ENCODE data around the gene CSGALNACT2.

The CSGALNACT2 gene

DNA sequence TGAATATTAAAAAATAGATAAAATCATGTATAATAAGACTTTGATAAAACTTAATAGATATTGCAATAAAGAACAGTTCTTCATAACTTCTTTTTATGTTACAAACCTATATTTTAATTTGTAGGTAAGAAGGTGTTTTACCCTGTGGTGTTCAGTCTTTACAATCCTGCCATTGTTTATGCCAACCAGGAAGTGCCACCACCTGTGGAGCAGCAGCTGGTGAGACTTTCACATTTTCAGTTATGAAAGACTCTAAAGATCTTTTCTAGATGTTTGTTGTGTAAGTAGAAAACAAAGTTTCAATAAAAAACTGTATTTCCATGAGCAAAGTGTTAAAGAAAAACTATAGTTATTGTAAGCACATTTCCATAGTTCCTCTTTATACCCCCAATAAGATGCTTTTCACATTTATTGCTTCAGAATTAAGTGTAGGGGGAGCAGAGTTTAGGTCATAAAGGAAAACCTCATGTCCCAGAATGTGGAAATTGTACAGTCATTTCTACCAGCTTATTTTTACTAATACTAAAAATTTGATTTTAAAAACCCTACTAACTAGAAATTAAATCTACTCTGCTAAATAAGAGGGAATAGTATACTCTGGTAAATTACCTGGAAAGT lies 28.7 kb downstream of the CSGALNACT2 start:
- Histone ChIP-seq H3K27me3 (no peaks in the 10 kb centered on the region), H3K27ac (no peak overlapping the region), H3K4me1 (no peaks in the 10 kb centered on the region), H3K36me3 (peaks cover 20 to 53% (median 23%) of the 10 kb centered on the region in 3 donors), H3K9me3 (no peaks in the 10 kb centered on the region), H3K4me3 (no peak overlapping the region)
- TF ChIP-seq CTCF (IDR thresholded peaks at IDR 0.05): no peak
- intact Hi-C loops (cut with DNase I; ENCODE audit: low total_unique reads): no loop called here
- DNase-seq: no peak

DNA sequence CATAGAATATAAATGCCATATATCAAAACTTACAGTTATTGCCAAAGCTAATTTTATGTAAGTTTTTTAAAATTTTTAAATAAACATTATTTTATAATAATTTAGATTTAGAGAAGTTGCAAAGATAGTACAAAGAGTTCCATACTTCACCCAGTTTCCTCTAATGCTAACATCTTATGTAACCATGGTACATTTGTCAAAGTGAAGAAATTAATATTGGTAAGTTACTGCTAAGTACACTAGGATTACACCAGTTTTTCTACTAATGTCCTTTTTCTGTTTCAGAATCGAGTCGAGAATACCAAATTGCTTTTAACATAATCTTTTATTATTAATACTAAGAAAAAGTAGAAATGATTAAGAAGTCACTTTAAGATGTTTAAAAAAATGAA lies 29.2 kb downstream of the CSGALNACT2 start:
- H3K27ac ChIP-seq: no peak overlapping the region
- TF ChIP-seq CTCF (IDR thresholded peaks at IDR 0.05): no peak
- intact Hi-C loops (cut with DNase I; ENCODE audit: low total_unique reads): no loop called here

DNA sequence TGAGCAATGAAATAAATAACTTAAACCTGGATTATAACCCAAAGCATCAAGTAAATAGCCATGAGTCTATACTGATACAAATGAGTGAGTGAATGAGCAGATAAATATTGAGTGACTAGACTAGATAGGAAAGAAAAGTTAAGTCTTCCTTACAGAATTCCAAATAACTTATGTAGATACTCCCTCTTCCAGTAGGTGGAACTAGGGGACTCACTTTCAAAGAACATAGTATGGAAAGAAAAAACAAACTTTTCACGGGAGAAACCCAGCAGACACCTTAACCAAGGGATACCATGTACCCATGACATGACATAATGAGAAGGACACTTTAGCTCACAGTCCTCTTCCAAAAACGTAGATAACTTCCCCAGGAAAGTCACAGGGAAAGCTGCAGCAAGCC lies 32.2 kb downstream of the CSGALNACT2 start:
- Histone ChIP-seq H3K9me3 (no peaks in the 10 kb centered on the region), H3K4me1 (no peaks in the 10 kb centered on the region), H3K4me3 (no peak overlapping the region), H3K27me3 (no peaks in the 10 kb centered on the region), H3K36me3 (peaks cover 25 to 70% (median 45%) of the 10 kb centered on the region in 3 donors), H3K27ac (no peak overlapping the region)
- intact Hi-C loops (cut with DNase I; ENCODE audit: low total_unique reads): no loop called here
- DNase-seq: no peak
- TF ChIP-seq CTCF (IDR thresholded peaks at IDR 0.05): no peak

More for the DNA sequence above, 29.2 kb downstream of the CSGALNACT2 start:
- Histone ChIP-seq H3K27me3 (no peaks in the 10 kb centered on the region), H3K4me3 (no peak overlapping the region), H3K36me3 (peaks cover 15 to 53% (median 28%) of the 10 kb centered on the region in 3 donors), H3K9me3 (no peaks in the 10 kb centered on the region), H3K4me1 (no peaks in the 10 kb centered on the region)
- DNase-seq: no peak

- TF ChIP-seq CTCF (IDR thresholded peaks at IDR 0.05): no peak
- DNase-seq: no peak
- no peak overlapping the region for H3K4me3 ChIP-seq
- no peaks in the 10 kb centered on the region for H3K27me3 ChIP-seq
- intact Hi-C loops (cut with DNase I; ENCODE audit: low total_unique reads): no loop called here
- H3K9me3 ChIP-seq: no peaks in the 10 kb centered on the region
- H3K27ac ChIP-seq: no peak overlapping the region
- peaks cover 46 to 89% (median 66%) of the 10 kb centered on the region in 3 donors for H3K36me3 ChIP-seq
- no peaks in the 10 kb centered on the region for H3K4me1 ChIP-seq
Measured at GRCh38 chr10:43172645-43173044, 34.4 kb downstream of the CSGALNACT2 start.

GRCh38 chr10:43173120-43173519 lies 34.9 kb downstream of the CSGALNACT2 start:
- no peak for TF ChIP-seq CTCF (IDR thresholded peaks at IDR 0.05)
- no peak for DNase-seq

More at GRCh38 chr10:43173120-43173519, 34.9 kb downstream of the CSGALNACT2 start:
- Histone ChIP-seq H3K36me3 (peaks cover 51 to 92% (median 69%) of the 10 kb centered on the region in 3 donors), H3K9me3 (no peaks in the 10 kb centered on the region), H3K4me1 (no peaks in the 10 kb centered on the region), H3K27me3 (no peaks in the 10 kb centered on the region), H3K4me3 (no peak overlapping the region), H3K27ac (no peak overlapping the region)
- intact Hi-C loops (cut with DNase I; ENCODE audit: low total_unique reads): no loop called here

Data from tibial artery (tissue), 4 donors.